ENCODE measurements around the gene RPL3.
A peak's percentile ranks its signal among the peaks of the same experiment; 100 is the strongest.

The RPL3 gene

GRCh38 chr22:39315389-39315788 is 4.0 kb downstream of the RPL3 start:
- Histone ChIP-seq H3K4me3 (ENCODE audit: low read depth, low read length) (peak overlapping the region; percentile 13; the same call in 1 of the 2 replicates), H3K36me3 (ENCODE audit: control insufficient read depth, insufficient read depth, low read length) (peaks cover 73% of the 10 kb centered on the region), H3K4me1 (ENCODE audit: control insufficient read depth, insufficient read depth, low read length) (peaks cover 21% of the 10 kb centered on the region), H3K27ac (ENCODE audit: low read depth, low read length) (peak overlapping the region; percentile 99), H3K9ac (ENCODE audit: low read depth, low read length) (no peak overlapping the region), H3K9me3 (ENCODE audit: control insufficient read depth, insufficient read depth, low read length) (no peaks in the 10 kb centered on the region), H3K27me3 (ENCODE audit: control insufficient read depth, insufficient read depth, low read length) (no peaks in the 10 kb centered on the region)

GRCh38 chr22:39314251-39314971 is 5.0 kb downstream of the RPL3 start:
- H3K36me3 ChIP-seq (ENCODE audit: control insufficient read depth, insufficient read depth, low read length): peaks cover 73% of the 10 kb centered on the region
- no peaks in the 10 kb centered on the region for H3K9me3 ChIP-seq (ENCODE audit: control insufficient read depth, insufficient read depth, low read length)
- peaks cover 27% of the 10 kb centered on the region for H3K4me1 ChIP-seq (ENCODE audit: control insufficient read depth, insufficient read depth, low read length)
- no peaks in the 10 kb centered on the region for H3K27me3 ChIP-seq (ENCODE audit: control insufficient read depth, insufficient read depth, low read length)
- peak overlapping the region; percentile 31 for H3K27ac ChIP-seq (ENCODE audit: low read depth, low read length)
- H3K9ac ChIP-seq (ENCODE audit: low read depth, low read length): no peak overlapping the region
- no peak overlapping the region for H3K4me3 ChIP-seq (ENCODE audit: low read depth, low read length)

GRCh38 chr22:39313258-39314001 is 6.0 kb downstream of the RPL3 start:
- H3K4me1 ChIP-seq (ENCODE audit: control insufficient read depth, insufficient read depth, low read length): peaks cover 36% of the 10 kb centered on the region
- H3K36me3 ChIP-seq (ENCODE audit: control insufficient read depth, insufficient read depth, low read length): peaks cover 73% of the 10 kb centered on the region
- no peaks in the 10 kb centered on the region for H3K9me3 ChIP-seq (ENCODE audit: control insufficient read depth, insufficient read depth, low read length)
- H3K27me3 ChIP-seq (ENCODE audit: control insufficient read depth, insufficient read depth, low read length): no peaks in the 10 kb centered on the region
- H3K4me3 ChIP-seq (ENCODE audit: low read depth, low read length): no peak overlapping the region
- no peak overlapping the region for H3K9ac ChIP-seq (ENCODE audit: low read depth, low read length)
- peak overlapping the region; percentile 31 for H3K27ac ChIP-seq (ENCODE audit: low read depth, low read length)

- peak overlapping the region; percentile 36 for H3K27ac ChIP-seq (ENCODE audit: low read depth, low read length)
Measured at GRCh38 chr22:39312410-39312809, 7.0 kb downstream of the RPL3 start.

GRCh38 chr22:39311592-39312400 is 7.6 kb downstream of the RPL3 start:
- Histone ChIP-seq H3K27me3 (ENCODE audit: control insufficient read depth, insufficient read depth, low read length) (no peaks in the 10 kb centered on the region), H3K9ac (ENCODE audit: low read depth, low read length) (no peak overlapping the region), H3K36me3 (ENCODE audit: control insufficient read depth, insufficient read depth, low read length) (peaks cover 59% of the 10 kb centered on the region), H3K4me3 (ENCODE audit: low read depth, low read length) (no peak overlapping the region), H3K9me3 (ENCODE audit: control insufficient read depth, insufficient read depth, low read length) (no peaks in the 10 kb centered on the region), H3K27ac (ENCODE audit: low read depth, low read length) (peak overlapping the region; percentile 36), H3K4me1 (ENCODE audit: control insufficient read depth, insufficient read depth, low read length) (peaks cover 25% of the 10 kb centered on the region)

More at GRCh38 chr22:39312410-39312809, 7.0 kb downstream of the RPL3 start:
- Histone ChIP-seq H3K4me3 (ENCODE audit: low read depth, low read length) (no peak overlapping the region), H3K4me1 (ENCODE audit: control insufficient read depth, insufficient read depth, low read length) (peaks cover 32% of the 10 kb centered on the region), H3K36me3 (ENCODE audit: control insufficient read depth, insufficient read depth, low read length) (peaks cover 66% of the 10 kb centered on the region), H3K9me3 (ENCODE audit: control insufficient read depth, insufficient read depth, low read length) (no peaks in the 10 kb centered on the region), H3K27me3 (ENCODE audit: control insufficient read depth, insufficient read depth, low read length) (no peaks in the 10 kb centered on the region), H3K9ac (ENCODE audit: low read depth, low read length) (no peak overlapping the region)

GRCh38 chr22:39309881-39310714 is 9.3 kb downstream of the RPL3 start:
- no peak overlapping the region for H3K9ac ChIP-seq (ENCODE audit: low read depth, low read length)
- H3K36me3 ChIP-seq (ENCODE audit: control insufficient read depth, insufficient read depth, low read length): peaks cover 45% of the 10 kb centered on the region
- no peaks in the 10 kb centered on the region for H3K27me3 ChIP-seq (ENCODE audit: control insufficient read depth, insufficient read depth, low read length)
- H3K4me3 ChIP-seq (ENCODE audit: low read depth, low read length): no peak overlapping the region
- peak overlapping the region; percentile 83 for H3K27ac ChIP-seq (ENCODE audit: low read depth, low read length)
- H3K4me1 ChIP-seq (ENCODE audit: control insufficient read depth, insufficient read depth, low read length): peaks cover 17% of the 10 kb centered on the region
- no peaks in the 10 kb centered on the region for H3K9me3 ChIP-seq (ENCODE audit: control insufficient read depth, insufficient read depth, low read length)

GRCh38 chr22:39309364-39309861 is 10.0 kb downstream of the RPL3 start:
- Histone ChIP-seq H3K27ac (ENCODE audit: low read depth, low read length) (peak overlapping the region; percentile 83), H3K9me3 (ENCODE audit: control insufficient read depth, insufficient read depth, low read length) (no peaks in the 10 kb centered on the region), H3K27me3 (ENCODE audit: control insufficient read depth, insufficient read depth, low read length) (no peaks in the 10 kb centered on the region), H3K9ac (ENCODE audit: low read depth, low read length) (no peak overlapping the region), H3K36me3 (ENCODE audit: control insufficient read depth, insufficient read depth, low read length) (peaks cover 38% of the 10 kb centered on the region), H3K4me1 (ENCODE audit: control insufficient read depth, insufficient read depth, low read length) (peaks cover 17% of the 10 kb centered on the region), H3K4me3 (ENCODE audit: low read depth, low read length) (no peak overlapping the region)

- Histone ChIP-seq H3K4me3 (ENCODE audit: low read depth, low read length) (no peak overlapping the region), H3K36me3 (ENCODE audit: control insufficient read depth, insufficient read depth, low read length) (peaks cover 32% of the 10 kb centered on the region), H3K9ac (ENCODE audit: low read depth, low read length) (no peak overlapping the region), H3K27me3 (ENCODE audit: control insufficient read depth, insufficient read depth, low read length) (no peaks in the 10 kb centered on the region), H3K4me1 (ENCODE audit: control insufficient read depth, insufficient read depth, low read length) (peaks cover 17% of the 10 kb centered on the region), H3K9me3 (ENCODE audit: control insufficient read depth, insufficient read depth, low read length) (no peaks in the 10 kb centered on the region), H3K27ac (ENCODE audit: low read depth, low read length) (peak overlapping the region; percentile 83)
Measured at GRCh38 chr22:39308614-39309363, 10.6 kb downstream of the RPL3 start.

- Histone ChIP-seq H3K36me3 (ENCODE audit: control insufficient read depth, insufficient read depth, low read length) (peaks cover 11% of the 10 kb centered on the region), H3K27ac (ENCODE audit: low read depth, low read length) (no peak overlapping the region), H3K4me3 (ENCODE audit: low read depth, low read length) (no peak overlapping the region), H3K27me3 (ENCODE audit: control insufficient read depth, insufficient read depth, low read length) (no peaks in the 10 kb centered on the region), H3K9me3 (ENCODE audit: control insufficient read depth, insufficient read depth, low read length) (no peaks in the 10 kb centered on the region), H3K4me1 (ENCODE audit: control insufficient read depth, insufficient read depth, low read length) (peaks cover 17% of the 10 kb centered on the region), H3K9ac (ENCODE audit: low read depth, low read length) (no peak overlapping the region)
Measured at GRCh38 chr22:39306456-39307361, 12.7 kb downstream of the RPL3 start.

Measured in HUES48 (cell line).